A549 (cell line): ENCODE data around the gene PIP4K2A. TPM values are rescaled to one million over a fixed set of nuclear protein-coding genes. Genes with fewer than 3 reads are reported as not detected.
A peak's percentile ranks its signal among the peaks of the same experiment; 100 is the strongest.

Source experiments
- ATAC-seq, 2 experiments: fragments of 200-7000 bp in 1 of 2; fragments of >200 bp in 1 of 2; cut with Nextera tagmentation in 1 of 2; cut with Tn5 transposase in 1 of 2; 3 replicates each; pipeline versions ENCODE4 v1.8.0 to v1.9.1; 2018 to 2020; ENCODE audit warnings: mild to moderate bottlenecking in 1 of 2, moderate library complexity in 1 of 2
- CTCF ChIA-PET: fragments of 300-600 bp; sonication (Branson Sonifier 250); formaldehyde crosslinking; extraction: SDS; loops from one replicate; lab custom pipeline; 2021; ENCODE audit warnings: antibody characterized with exemption, inconsistent platforms; lab: Yijun Ruan, JAX
- POLR2A ChIA-PET: fragments of 350-600 bp; formaldehyde crosslinking; extraction: SDS; loops from one replicate; lab custom pipeline; 2021; ENCODE audit warnings: antibody characterized with exemption, inconsistent platforms; lab: Yijun Ruan, JAX
- DNase-seq, 2 experiments: peaks; one replicate each; pipeline versions ENCODE4 v3.0.0 to v3.0.0-alpha.2; 2011 to 2016; ENCODE audit warnings: low read depth in 1 of 2, low spot score in 1 of 2
- FAIRE-seq: peaks from 2 replicates; lab custom pipeline; 2011; peaks lifted over from hg19 to GRCh38; lab: Jason Lieb, UNC
- H3K27ac ChIP-seq, 2 experiments: fragments of >200 bp; sonication (Bioruptor Twin); formaldehyde crosslinking; 3 replicates each; pipeline ENCODE4 v1.5.1; 2016 to 2017
- H3K4me1 ChIP-seq: fragments of >200 bp; sonication (Bioruptor Twin); formaldehyde crosslinking; 3 replicates; pipeline ENCODE4 v1.6.1; 2016
- H3K4me2 ChIP-seq: fragments of >200 bp; sonication (Bioruptor Twin); formaldehyde crosslinking; 3 replicates; pipeline ENCODE4 v1.6.1; 2016
- H3K4me3 ChIP-seq: fragments of >200 bp; sonication (Bioruptor Twin); formaldehyde crosslinking; 3 replicates; pipeline ENCODE4 v1.5.1; 2016
- H3K9me3 ChIP-seq: fragments of >200 bp; sonication (Bioruptor Twin); formaldehyde crosslinking; 3 replicates; pipeline ENCODE4 v1.6.1; 2016
- ATOH8 ChIP-seq: fragments of 250-450 bp; sonication (Bioruptor Pico); IDR thresholded peaks from 2 replicates; pipeline ENCODE4 v1.5.0; 2020; ENCODE audit warnings: low read depth, mild to moderate bottlenecking, moderate library complexity
- CBX8 ChIP-seq: fragments of 200-600 bp; sonication (generic); IDR thresholded peaks from 2 replicates; pipeline ENCODE4 v1.6.1; 2016
- CHD2 ChIP-seq: fragments of 150-350 bp; IDR thresholded peaks from 2 replicates; pipeline ENCODE4 v1.6.1; 2014; ENCODE audit warnings: low read length; ENCODE audit not compliant: partially characterized antibody
- FOSL2 ChIP-seq, 2 experiments: fragments of 450-650 bp in 1 of 2; fragments of >200 bp in 1 of 2; sonication (Bioruptor Twin) in 1 of 2; formaldehyde crosslinking; IDR thresholded peaks; 2 replicates each; pipeline versions ENCODE4 v1.5.0 to v1.6.1; 2016 to 2020; ENCODE audit warnings: mild to moderate bottlenecking in 1 of 2, moderate library complexity in 1 of 2
- FOXS1 ChIP-seq: fragments of 250-450 bp; sonication (Bioruptor Pico); IDR thresholded peaks from 2 replicates; pipeline ENCODE4 v1.5.0; 2020; ENCODE audit warnings: mild to moderate bottlenecking, moderate library complexity
- GATA3 ChIP-seq: IDR thresholded peaks from 2 replicates; pipeline ENCODE4 v1.6.1; 2012; ENCODE audit warnings: borderline replicate concordance
- HMGXB4 ChIP-seq: fragments of 250-450 bp; sonication (Bioruptor Pico); IDR thresholded peaks from 2 replicates; pipeline ENCODE4 v1.5.0; 2021; ENCODE audit warnings: mild to moderate bottlenecking, moderate library complexity, borderline replicate concordance
- JUNB ChIP-seq: fragments of >200 bp; sonication (Bioruptor Twin); formaldehyde crosslinking; IDR thresholded peaks from 2 replicates; pipeline ENCODE4 v1.6.1; 2016
- MAX ChIP-seq: IDR thresholded peaks from 2 replicates; pipeline ENCODE4 v1.6.1; 2012
- MAZ ChIP-seq: fragments of 150-350 bp; IDR thresholded peaks from 2 replicates; pipeline ENCODE4 v1.6.1; 2014; ENCODE audit warnings: antibody characterized with exemption, low read depth, low read length, borderline replicate concordance
- NFE2L2 ChIP-seq: fragments of 150-350 bp; conservative IDR thresholded peaks from 2 replicates; pipeline ENCODE4 v1.6.1; 2014; ENCODE audit warnings: low read length
- PBX3 ChIP-seq: IDR thresholded peaks from 2 replicates; pipeline ENCODE4 v1.6.1; 2012
- PHF8 ChIP-seq: fragments of 200-600 bp; sonication (generic); IDR thresholded peaks from 2 replicates; pipeline ENCODE4 v1.6.1; 2016; ENCODE audit warnings: low read depth, mild to moderate bottlenecking, antibody characterized with exemption, moderate library complexity, borderline replicate concordance
- RFX5 ChIP-seq: fragments of 450-650 bp; IDR thresholded peaks from 2 replicates; pipeline ENCODE4 v1.7.1; 2014; ENCODE audit warnings: antibody characterized with exemption, mild to moderate bottlenecking, moderate library complexity
- SMC3 ChIP-seq: fragments of >200 bp; sonication (Bioruptor Twin); formaldehyde crosslinking; IDR thresholded peaks from 3 replicates; pipeline ENCODE4 v1.6.1; 2018; ENCODE audit warnings: inconsistent platforms
- SREBF2 ChIP-seq: fragments of 450-650 bp; IDR thresholded peaks from 2 replicates; pipeline ENCODE4 v1.6.1; 2014; ENCODE audit warnings: mild to moderate bottlenecking, moderate library complexity
- TFCP2L1 ChIP-seq: fragments of 250-450 bp; sonication (Bioruptor Pico); IDR thresholded peaks from 2 replicates; pipeline ENCODE4 v1.5.0; 2021; ENCODE audit warnings: mild to moderate bottlenecking
- USF2 ChIP-seq: fragments of 450-650 bp; IDR thresholded peaks from 2 replicates; pipeline ENCODE4 v1.6.1; 2014; ENCODE audit warnings: antibody characterized with exemption
- ZFP36 ChIP-seq: fragments of 450-650 bp; IDR thresholded peaks from 2 replicates; pipeline ENCODE4 v1.6.1; 2014; ENCODE audit warnings: borderline replicate concordance; ENCODE audit not compliant: partially characterized antibody
- ZNF302 ChIP-seq: fragments of 250-450 bp; sonication (Bioruptor Pico); IDR thresholded peaks from 2 replicates; pipeline ENCODE4 v1.9.0; 2021; ENCODE audit warnings: inconsistent platforms, mild to moderate bottlenecking, moderate library complexity
- WGBS: methylation state at CpG from one replicate; pipeline ENCODE4 v1.1.6; 2017; ENCODE audit errors: missing lambda C conversion rate; 5-methylcytosine and 5-hydroxymethylcytosine counted together
- polyA plus RNA-seq, 4 experiments: library from polyadenylated mRNA; depleted of rRNA in 3 of 4; stranded (reverse); fragments of >200 nt; fragmentation: RNase III in 1 of 4; extraction: RNeasy Plus Mini Kit Qiagen cat#74134 plus additional on column Dnase treatment in 1 of 4; gene quantifications; 2 replicates in 3 of 4; 3 replicates in 1 of 4; pipeline ENCODE4 v1.2.3, GENCODE V29; 2011 to 2017
- TF ChIP-seq, protein P1 (sequence below): IDR thresholded peaks from 2 replicates; pipeline ENCODE4 v1.6.1; 2012; ENCODE audit warnings: low read depth, borderline replicate concordance

The PIP4K2A gene
- polyA plus RNA-seq, 2 of the 4 experiments (the other 2 are of a cell fraction): 23.1 to 24.0 TPM

- TF ChIP-seq ATOH8 (CRISPR knock-in tag): no peak
Measured at GRCh38 chr10:22682237-22683139, 31.9 kb downstream of the PIP4K2A start (continued).

GRCh38 chr10:22681783-22682183 is 32.6 kb downstream of the PIP4K2A start:
- H3K27ac ChIP-seq: peak overlapping the region; percentile 59 to 79
- FAIRE-seq: no peak
- no peak for TF ChIP-seq TFCP2L1 (CRISPR knock-in tag)
- TF ChIP-seq FOSL2 (IDR thresholded peaks at IDR 0.05): peak; percentile 78
- peak; percentile 90 for TF ChIP-seq FOSL2 (CRISPR knock-in tag; IDR thresholded peaks at IDR 0.05)
- 0 out of 2 replicates have a peak, but pooled peaks have one; percentile 21 for TF ChIP-seq MAX
- TF ChIP-seq HMGXB4: no peak
- peak; percentile 68 for TF ChIP-seq JUNB
- peak; percentile 54; the same call in 1 of the 2 replicates for TF ChIP-seq GATA3
- no peak for TF ChIP-seq CHD2
- no peak for TF ChIP-seq MAZ
- TF ChIP-seq, protein P1, sequence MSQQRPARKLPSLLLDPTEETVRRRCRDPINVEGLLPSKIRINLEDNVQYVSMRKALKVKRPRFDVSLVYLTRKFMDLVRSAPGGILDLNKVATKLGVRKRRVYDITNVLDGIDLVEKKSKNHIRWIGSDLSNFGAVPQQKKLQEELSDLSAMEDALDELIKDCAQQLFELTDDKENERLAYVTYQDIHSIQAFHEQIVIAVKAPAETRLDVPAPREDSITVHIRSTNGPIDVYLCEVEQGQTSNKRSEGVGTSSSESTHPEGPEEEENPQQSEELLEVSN: no peak
- TF ChIP-seq PBX3: no peak
- peak; percentile 82 to 85 for ATAC-seq
- no peaks in the 10 kb centered on the region for H3K9me3 ChIP-seq
- H3K4me3 ChIP-seq: 0 out of 3 replicates have a peak overlapping the region, but pooled peaks have one; percentile 2
- 2% methylated on average over 4 of the region's 4 CpGs for WGBS
- ChIA-PET CTCF (interaction anchor here (0.6 to 1.3 kb wide), 3 partner anchors 22 to 308 kb away, joined by 3 to 6 read pairs (median 3); no protein-coding TSS in a partner anchor), POLR2A (no interaction called here)
- peak; percentile 65 to 69 for DNase-seq
- H3K4me1 ChIP-seq: peaks cover 45% of the 10 kb centered on the region
- peak overlapping the region; percentile 77 for H3K4me2 ChIP-seq

DNA sequence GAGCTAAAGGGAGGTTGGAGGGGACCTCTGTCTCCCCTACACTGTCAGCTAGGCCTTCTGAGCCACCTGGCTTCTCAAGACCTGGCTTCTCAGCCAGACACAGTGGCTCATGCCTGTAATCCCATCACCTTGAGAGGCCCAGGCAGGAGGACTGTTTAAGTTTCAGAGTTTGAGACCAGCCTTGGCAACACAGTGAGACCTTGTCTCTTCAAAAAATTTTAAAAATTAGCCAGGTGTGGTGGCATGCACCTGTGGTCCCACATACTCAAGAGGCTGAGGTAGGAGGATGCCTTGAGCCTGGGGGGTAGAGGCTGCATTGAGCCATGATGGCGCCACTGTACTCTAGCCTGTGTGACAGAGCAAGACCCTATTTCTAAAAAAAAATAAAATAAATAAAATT is 33.1 kb downstream of the PIP4K2A start:
- FAIRE-seq: no peak
- Histone ChIP-seq H3K9me3 (no peaks in the 10 kb centered on the region), H3K27ac (peak overlapping the region; percentile 10 to 78; a peak in 3 of 6 replicates), H3K4me3 (no peak overlapping the region), H3K4me1 (peaks cover 45% of the 10 kb centered on the region), H3K4me2 (peak overlapping the region; percentile 77)
- no peak for DNase-seq
- ATAC-seq: no peak
- ChIA-PET CTCF (interaction anchor here (0.6 to 1.3 kb wide), 3 partner anchors 22 to 308 kb away, joined by 3 to 6 read pairs (median 3); no protein-coding TSS in a partner anchor), POLR2A (no interaction called here)
- 78% methylated on average over 1 of the region's 1 CpG for WGBS
- no peak for TF ChIP-seq ZFP36
- TF ChIP-seq ZNF302: no peak
- TF ChIP-seq USF2: no peak
- TF ChIP-seq PHF8: no peak
- no peak for TF ChIP-seq RFX5
- TF ChIP-seq SMC3: no peak
- TF ChIP-seq NFE2L2: no peak
- TF ChIP-seq SREBF2: no peak
- TF ChIP-seq FOXS1 (CRISPR knock-in tag): no peak
- TF ChIP-seq CBX8: no peak
